Endothelial cell of umbilical vein (primary cell): ENCODE results near the gene ITIH2. TPM values are rescaled to one million over a fixed set of nuclear protein-coding genes. Genes with fewer than 3 reads are reported as not detected.

Experiments
- BruUV-seq: library from RNA; stranded (reverse); fragments of 400-500 nt; replicated peaks from 2 replicates; lab custom pipeline; 2021; lab: Mats Ljungman, UMichigan
- CTCF ChIA-PET: fragments of 300-600, 350-600 bp; sonication (Branson Sonifier 250); formaldehyde crosslinking; loops from one replicate; lab custom pipeline; 2021; ENCODE audit warnings: antibody characterized with exemption, inconsistent platforms; lab: Charles Lee
- POLR2A ChIA-PET: fragments of 300-600, 350-600 bp; sonication (Branson Sonifier 250); formaldehyde crosslinking; loops from one replicate; lab custom pipeline; 2021; ENCODE audit warnings: antibody characterized with exemption, inconsistent platforms; lab: Charles Lee
- DNase-seq: peaks from one replicate; pipeline ENCODE4 v3.0.0-alpha.2; 2011; ENCODE audit warnings: low read depth, low spot score
- FAIRE-seq: peaks from 2 replicates; lab custom pipeline; 2011; peaks lifted over from hg19 to GRCh38; lab: Jason Lieb, UNC
- H2AFZ ChIP-seq: 2 replicates; pipeline ENCODE4 v1.6.0; 2012; ENCODE audit warnings: low read depth, low read length, control low read depth, inconsistent platforms
- H3K27ac ChIP-seq: 2 replicates; pipeline ENCODE4 v1.5.1; 2011; ENCODE audit warnings: low read depth, mild to moderate bottlenecking, control low read depth, low read length, moderate library complexity; ENCODE audit not compliant: insufficient read depth
- H3K27me3 ChIP-seq, 2 experiments: 2 replicates each; pipeline versions ENCODE4 v1.6.0 to v1.6.1; 2011; ENCODE audit warnings: low read length in 2 of 2, mixed read lengths in 1 of 2; ENCODE audit not compliant: control insufficient read depth in 2 of 2, insufficient read depth in 2 of 2
- H3K36me3 ChIP-seq, 2 experiments: 2 replicates in 1 of 2; 3 replicates in 1 of 2; pipeline ENCODE4 v1.5.1; 2011; ENCODE audit warnings: low read length in 2 of 2, mild to moderate bottlenecking in 1 of 2, moderate library complexity in 1 of 2; ENCODE audit not compliant: control insufficient read depth in 2 of 2, insufficient read depth in 2 of 2; ENCODE audit errors: extremely low read depth in 1 of 2
- H3K4me1 ChIP-seq: 3 replicates; pipeline ENCODE4 v1.5.1; 2011; ENCODE audit warnings: mild to moderate bottlenecking, low read length; ENCODE audit not compliant: control insufficient read depth, insufficient read depth; ENCODE audit errors: extremely low read depth
- H3K4me2 ChIP-seq: 2 replicates; pipeline ENCODE4 v1.6.1; 2011; ENCODE audit warnings: low read length, control low read depth, mixed read lengths; ENCODE audit not compliant: insufficient read depth
- H3K4me3 ChIP-seq, 3 experiments: fragments of 200-600 bp in 1 of 3; sonication (generic), shearing (Covaris generic) in 1 of 3; replicated peaks in 1 of 3; 2 replicates each; pipeline ENCODE4 v1.5.1; 2011 to 2016; ENCODE audit warnings: control low read depth in 3 of 3, low read length in 3 of 3, mild to moderate bottlenecking in 2 of 3, inconsistent platforms in 1 of 3, low read depth in 1 of 3, moderate library complexity in 1 of 3; ENCODE audit not compliant: insufficient read depth in 1 of 3
- H3K79me2 ChIP-seq: 2 replicates; pipeline ENCODE4 v1.6.0; 2012; ENCODE audit warnings: low read length, inconsistent platforms; ENCODE audit not compliant: control insufficient read depth, insufficient read depth
- H3K9ac ChIP-seq: replicated peaks from 2 replicates; pipeline ENCODE3; 2011; ENCODE audit warnings: low read length, control low read depth; ENCODE audit not compliant: insufficient read depth; ENCODE audit errors: extremely low read depth
- H3K9me1 ChIP-seq: replicated peaks from 3 replicates; pipeline ENCODE4 v1.6.0; 2011; ENCODE audit warnings: mild to moderate bottlenecking, low read length; ENCODE audit not compliant: control insufficient read depth, insufficient read depth; ENCODE audit errors: extremely low read depth
- H3K9me3 ChIP-seq: replicated peaks from 2 replicates; pipeline ENCODE4 v1.5.1; 2012; ENCODE audit warnings: low read length, inconsistent platforms; ENCODE audit not compliant: control insufficient read depth, insufficient read depth
- H4K20me1 ChIP-seq: replicated peaks from 2 replicates; pipeline ENCODE3; 2011; ENCODE audit warnings: mild to moderate bottlenecking, low read length; ENCODE audit not compliant: control insufficient read depth, insufficient read depth; ENCODE audit errors: extremely low read depth
- EZH2 ChIP-seq: IDR thresholded peaks from 2 replicates; pipeline ENCODE4 v1.6.1; 2012; ENCODE audit warnings: borderline replicate concordance, low read depth, mild to moderate bottlenecking, moderate library complexity, low read length, inconsistent platforms; ENCODE audit not compliant: severe bottlenecking
- FOS ChIP-seq: IDR thresholded peaks from 2 replicates; pipeline ENCODE4 v1.6.1; 2011; ENCODE audit warnings: mild to moderate bottlenecking, low read length, moderate library complexity, borderline replicate concordance; ENCODE audit not compliant: insufficient read depth
- GATA2 ChIP-seq: IDR thresholded peaks from 2 replicates; pipeline ENCODE4 v1.7.0; 2011; ENCODE audit warnings: low read depth, mild to moderate bottlenecking, moderate library complexity, mixed read lengths, low read length; ENCODE audit not compliant: insufficient read length, insufficient read depth
- JUN ChIP-seq: IDR thresholded peaks from 2 replicates; pipeline ENCODE4 v1.6.1; 2011; ENCODE audit warnings: borderline replicate concordance, low read depth; ENCODE audit not compliant: insufficient read length, insufficient read depth
- MAX ChIP-seq: IDR thresholded peaks from 2 replicates; pipeline ENCODE4 v1.6.1; 2011; ENCODE audit not compliant: insufficient read depth, insufficient read length
- MYC ChIP-seq: IDR thresholded peaks from one replicate; pipeline ENCODE4 v1.6.1; 2011; ENCODE audit warnings: mild to moderate bottlenecking, low read depth, low read length
- POLR2A ChIP-seq: IDR thresholded peaks from 2 replicates; pipeline ENCODE4 v1.6.1; 2012; ENCODE audit warnings: low read depth, mild to moderate bottlenecking, control low read depth, low read length
- POLR2AphosphoS5 ChIP-seq: IDR thresholded peaks from 2 replicates; pipeline ENCODE4 v1.6.1; 2012; ENCODE audit warnings: low read depth, mild to moderate bottlenecking, control low read depth, low read length, moderate library complexity; ENCODE audit not compliant: insufficient read depth
- dilution Hi-C: fragments of 300-500 bp; cut with MboI; formaldehyde crosslinking; loops from one replicate; pipeline ENCODE4 v1.15.0; 2019; ENCODE audit warnings: low sequenced_read_pairs; ENCODE audit not compliant: extremely low pct_ligation_motif_present
- intact Hi-C: fragments of 100-400 bp; cut with micrococcal nuclease; formaldehyde crosslinking; loops from one replicate; pipeline ENCODE4 v1.10.0; 2022
- polyA plus RNA-seq, 4 experiments: library from polyadenylated mRNA; depleted of rRNA in 3 of 4; stranded (reverse) in 3 of 4; unstranded in 1 of 4; fragments of >200 nt; gene quantifications; 2 replicates each; pipeline versions ENCODE4 v1.2.1 to v1.2.3, GENCODE V29; 2011 to 2012; ENCODE audit warnings: missing spikeins in 1 of 4
- total RNA-seq: library from RNA; stranded (reverse); gene quantifications from 2 replicates; pipeline ENCODE4 v1.2.3, GENCODE V29; 2021
- TF ChIP-seq, protein P1 (sequence below), 2 donors: IDR thresholded peaks; 1 replicate in 1 of 2; 2 replicates in 1 of 2; pipeline ENCODE4 v1.5.1; 2011; ENCODE audit warnings: low read length in 2 of 2, mild to moderate bottlenecking in 2 of 2, moderate library complexity in 2 of 2, control low read depth in 1 of 2, inconsistent platforms in 1 of 2, low read depth in 1 of 2; ENCODE audit not compliant: insufficient read depth in 1 of 2; ENCODE audit errors: extremely low read depth in 1 of 2

Gene ITIH2
- total and polyA plus RNA-seq, 2 donors (not counting 3 experiments of a cell fraction or from before 2014, with no cell fraction given) = not detected

- TSS peak; percentile 46 for BruUV-seq
- Histone ChIP-seq H3K9me3 (no peaks in the 10 kb centered on the region), H3K36me3 (no peaks in the 10 kb centered on the region), H3K4me1 (peaks cover 18% of the 10 kb centered on the region), H3K79me2 (peaks cover 94% of the 10 kb centered on the region), H4K20me1 (peaks cover 3% of the 10 kb centered on the region), H3K27me3 (no peaks in the 10 kb centered on the region), H3K9me1 (no peaks in the 10 kb centered on the region), H2AFZ (peak overlapping the region; percentile 77), H3K4me2 (peak overlapping the region; percentile 86), H3K27ac (peak overlapping the region; percentile 53), H3K9ac (peak overlapping the region; percentile 82), H3K4me3 (peak overlapping the region; percentile 71 to 95 (median 81))
- POLR2A ChIA-PET = interaction anchor here (1.0 to 1.6 kb wide), 3 partner anchors 11 to 31 kb away, joined by 4 to 9 read pairs (median 7); partner anchors contain the start of gene TAF3
- CTCF ChIA-PET = interaction anchor here (0.6 to 2.0 kb wide), 9 partner anchors 10 to 1515 kb away, joined by 3 to 19 read pairs (median 4); partner anchors contain the start of gene TAF3
- dilution Hi-C loops (no loop called here), intact Hi-C loops (no loop called here)
- DNase-seq = peak; percentile 23
- no peak for TF ChIP-seq POLR2AphosphoS5
- TF ChIP-seq MAX = no peak
- TF ChIP-seq, protein P1, sequence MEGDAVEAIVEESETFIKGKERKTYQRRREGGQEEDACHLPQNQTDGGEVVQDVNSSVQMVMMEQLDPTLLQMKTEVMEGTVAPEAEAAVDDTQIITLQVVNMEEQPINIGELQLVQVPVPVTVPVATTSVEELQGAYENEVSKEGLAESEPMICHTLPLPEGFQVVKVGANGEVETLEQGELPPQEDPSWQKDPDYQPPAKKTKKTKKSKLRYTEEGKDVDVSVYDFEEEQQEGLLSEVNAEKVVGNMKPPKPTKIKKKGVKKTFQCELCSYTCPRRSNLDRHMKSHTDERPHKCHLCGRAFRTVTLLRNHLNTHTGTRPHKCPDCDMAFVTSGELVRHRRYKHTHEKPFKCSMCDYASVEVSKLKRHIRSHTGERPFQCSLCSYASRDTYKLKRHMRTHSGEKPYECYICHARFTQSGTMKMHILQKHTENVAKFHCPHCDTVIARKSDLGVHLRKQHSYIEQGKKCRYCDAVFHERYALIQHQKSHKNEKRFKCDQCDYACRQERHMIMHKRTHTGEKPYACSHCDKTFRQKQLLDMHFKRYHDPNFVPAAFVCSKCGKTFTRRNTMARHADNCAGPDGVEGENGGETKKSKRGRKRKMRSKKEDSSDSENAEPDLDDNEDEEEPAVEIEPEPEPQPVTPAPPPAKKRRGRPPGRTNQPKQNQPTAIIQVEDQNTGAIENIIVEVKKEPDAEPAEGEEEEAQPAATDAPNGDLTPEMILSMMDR (IDR thresholded peaks at IDR 0.05; ENCODE audit: extremely low read depth in 1 of 2, insufficient read depth in 1 of 2, low read depth in 1 of 2, low read length in 2 of 2) = no peak
- TF ChIP-seq EZH2 = no peak
- no peak for TF ChIP-seq GATA2
- TF ChIP-seq MYC = no peak
- no peak for TF ChIP-seq JUN
- TF ChIP-seq POLR2A = no peak
- TF ChIP-seq FOS = no peak
- FAIRE-seq = no peak
These were observed 84.2 kb downstream of the ITIH2 start for GRCh38 chr10:7787150-7787856.
